Measurements from ENCODE around the gene ADAMTSL1.

DNA sequence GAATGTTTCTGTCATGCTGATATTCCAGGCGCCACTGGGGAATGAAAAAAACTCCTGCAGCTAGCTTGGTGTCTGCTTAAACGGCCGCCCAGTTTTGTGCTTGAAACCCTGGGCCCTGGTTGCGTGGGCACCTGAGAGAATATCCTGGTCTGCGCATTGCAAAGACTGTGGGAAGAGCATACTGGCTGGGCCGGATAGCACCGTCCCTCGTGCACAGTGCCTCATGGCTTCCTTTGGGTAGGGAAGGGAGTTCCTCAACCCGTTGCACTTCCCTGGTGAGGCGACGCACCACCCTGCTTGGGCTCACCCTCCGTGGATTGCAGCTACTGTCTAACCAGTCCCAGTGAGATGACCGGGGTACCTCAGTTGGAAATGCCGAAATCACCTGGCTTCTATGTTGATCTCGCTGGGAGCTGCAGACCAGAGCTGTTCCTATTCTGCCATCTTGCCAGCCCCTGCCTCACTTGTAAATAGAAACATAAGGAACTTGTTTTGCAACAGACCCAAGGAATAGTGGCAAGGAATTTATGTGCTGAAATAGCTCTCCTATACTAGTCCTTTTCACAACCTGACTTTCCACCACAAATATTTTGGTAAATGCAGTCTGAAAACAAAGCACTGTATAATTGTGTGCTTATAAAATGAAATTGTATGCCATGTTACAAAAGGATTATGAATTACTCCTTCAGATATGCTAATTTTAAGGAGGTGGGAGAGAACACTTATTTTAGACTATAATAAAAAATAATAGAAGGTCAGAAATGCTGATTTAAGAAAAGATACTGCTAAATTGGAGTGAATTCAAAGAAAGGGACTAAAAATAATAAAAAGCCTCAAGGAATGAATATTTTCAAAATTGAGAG lies 90.3 kb downstream of the ADAMTSL1 start:
- TF ChIP-seq NR3C1 (CRISPR knock-in tag; conservative IDR thresholded peaks at IDR 0.05; ENCODE audit: low read depth), result no peak
- TF ChIP-seq, protein P1, sequence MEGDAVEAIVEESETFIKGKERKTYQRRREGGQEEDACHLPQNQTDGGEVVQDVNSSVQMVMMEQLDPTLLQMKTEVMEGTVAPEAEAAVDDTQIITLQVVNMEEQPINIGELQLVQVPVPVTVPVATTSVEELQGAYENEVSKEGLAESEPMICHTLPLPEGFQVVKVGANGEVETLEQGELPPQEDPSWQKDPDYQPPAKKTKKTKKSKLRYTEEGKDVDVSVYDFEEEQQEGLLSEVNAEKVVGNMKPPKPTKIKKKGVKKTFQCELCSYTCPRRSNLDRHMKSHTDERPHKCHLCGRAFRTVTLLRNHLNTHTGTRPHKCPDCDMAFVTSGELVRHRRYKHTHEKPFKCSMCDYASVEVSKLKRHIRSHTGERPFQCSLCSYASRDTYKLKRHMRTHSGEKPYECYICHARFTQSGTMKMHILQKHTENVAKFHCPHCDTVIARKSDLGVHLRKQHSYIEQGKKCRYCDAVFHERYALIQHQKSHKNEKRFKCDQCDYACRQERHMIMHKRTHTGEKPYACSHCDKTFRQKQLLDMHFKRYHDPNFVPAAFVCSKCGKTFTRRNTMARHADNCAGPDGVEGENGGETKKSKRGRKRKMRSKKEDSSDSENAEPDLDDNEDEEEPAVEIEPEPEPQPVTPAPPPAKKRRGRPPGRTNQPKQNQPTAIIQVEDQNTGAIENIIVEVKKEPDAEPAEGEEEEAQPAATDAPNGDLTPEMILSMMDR (IDR thresholded peaks at IDR 0.05), result no peak
- no peak for TF ChIP-seq ATF1 (CRISPR knock-in tag; IDR thresholded peaks at IDR 0.05)
